IMR-90 (cell line): ENCODE measurements around the gene CCP110.

Experiments
- BHLHE40 ChIP-seq: fragments of 150-350 bp; IDR thresholded peaks from 2 replicates; pipeline ENCODE4 v1.6.1; 2016; ENCODE audit warnings: mild to moderate bottlenecking, low read depth, low read length
- MAFK ChIP-seq: IDR thresholded peaks from 2 replicates; pipeline ENCODE4 v1.6.1; 2012; ENCODE audit warnings: low read depth, low read length, improper control_type of control experiment
- MAZ ChIP-seq: IDR thresholded peaks from 2 replicates; pipeline ENCODE4 v1.6.1; 2012; ENCODE audit warnings: low read depth, mild to moderate bottlenecking, low read length, improper control_type of control experiment, moderate library complexity, borderline replicate concordance
- MXI1 ChIP-seq: IDR thresholded peaks from 2 replicates; pipeline ENCODE4 v1.6.1; 2012; ENCODE audit warnings: low read depth, mild to moderate bottlenecking, low read length, moderate library complexity, borderline replicate concordance
- POLR2A ChIP-seq: IDR thresholded peaks from 2 replicates; pipeline ENCODE4 v1.6.1; 2012; ENCODE audit warnings: mild to moderate bottlenecking, low read depth, low read length
- RAD21 ChIP-seq: IDR thresholded peaks from 2 replicates; pipeline ENCODE4 v1.6.1; 2012; ENCODE audit warnings: low read length, improper control_type of control experiment
- RCOR1 ChIP-seq: IDR thresholded peaks from 2 replicates; pipeline ENCODE4 v1.6.1; 2012; ENCODE audit warnings: mild to moderate bottlenecking, low read length, improper control_type of control experiment; ENCODE audit not compliant: insufficient replicate concordance
- RFX5 ChIP-seq: IDR thresholded peaks from 2 replicates; pipeline ENCODE4 v1.8.0; 2012; ENCODE audit warnings: low read depth, mild to moderate bottlenecking, low read length, moderate library complexity
- SMC3 ChIP-seq: fragments of 150-350 bp; IDR thresholded peaks from 2 replicates; pipeline ENCODE4 v1.6.1; 2016; ENCODE audit warnings: low read depth, mild to moderate bottlenecking, antibody characterized with exemption, low read length, moderate library complexity
- USF2 ChIP-seq: fragments of 150-350 bp; IDR thresholded peaks from 2 replicates; pipeline ENCODE4 v1.6.1; 2017; ENCODE audit warnings: mild to moderate bottlenecking, antibody characterized with exemption, low read length, low read depth
- TF ChIP-seq, protein P1 (sequence below): conservative IDR thresholded peaks from 2 replicates; pipeline ENCODE4 v1.5.1; 2012; ENCODE audit warnings: mild to moderate bottlenecking, low read depth, low read length, improper control_type of control experiment
- TF ChIP-seq, protein P2 (sequence below): fragments of 150-350 bp; IDR thresholded peaks from 2 replicates; pipeline ENCODE4 v1.6.1; 2016; ENCODE audit warnings: low read depth, mild to moderate bottlenecking, low read length, moderate library complexity, borderline replicate concordance

DNA sequence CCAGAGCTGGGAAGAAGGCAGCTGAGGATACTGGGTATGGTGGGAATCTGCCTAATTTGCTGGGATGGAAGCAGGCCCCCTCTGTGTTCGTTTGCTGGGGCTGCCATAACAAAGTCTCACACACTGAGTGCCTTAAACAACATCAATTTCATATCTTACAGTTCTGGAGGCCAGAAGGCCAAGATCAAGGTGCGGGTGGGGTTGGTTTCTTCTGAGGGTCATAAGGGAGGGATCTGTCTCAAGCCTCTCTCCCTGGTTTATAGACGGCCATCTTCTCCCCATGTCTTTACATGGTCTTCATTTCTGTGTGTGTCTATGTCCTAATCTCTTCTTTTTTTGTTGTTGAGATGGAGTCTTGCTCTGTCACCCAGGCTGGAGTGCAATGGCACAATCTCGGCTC, 37.7 kb upstream of the CCP110 start:
- no peak for TF ChIP-seq POLR2A
- TF ChIP-seq, protein P1, sequence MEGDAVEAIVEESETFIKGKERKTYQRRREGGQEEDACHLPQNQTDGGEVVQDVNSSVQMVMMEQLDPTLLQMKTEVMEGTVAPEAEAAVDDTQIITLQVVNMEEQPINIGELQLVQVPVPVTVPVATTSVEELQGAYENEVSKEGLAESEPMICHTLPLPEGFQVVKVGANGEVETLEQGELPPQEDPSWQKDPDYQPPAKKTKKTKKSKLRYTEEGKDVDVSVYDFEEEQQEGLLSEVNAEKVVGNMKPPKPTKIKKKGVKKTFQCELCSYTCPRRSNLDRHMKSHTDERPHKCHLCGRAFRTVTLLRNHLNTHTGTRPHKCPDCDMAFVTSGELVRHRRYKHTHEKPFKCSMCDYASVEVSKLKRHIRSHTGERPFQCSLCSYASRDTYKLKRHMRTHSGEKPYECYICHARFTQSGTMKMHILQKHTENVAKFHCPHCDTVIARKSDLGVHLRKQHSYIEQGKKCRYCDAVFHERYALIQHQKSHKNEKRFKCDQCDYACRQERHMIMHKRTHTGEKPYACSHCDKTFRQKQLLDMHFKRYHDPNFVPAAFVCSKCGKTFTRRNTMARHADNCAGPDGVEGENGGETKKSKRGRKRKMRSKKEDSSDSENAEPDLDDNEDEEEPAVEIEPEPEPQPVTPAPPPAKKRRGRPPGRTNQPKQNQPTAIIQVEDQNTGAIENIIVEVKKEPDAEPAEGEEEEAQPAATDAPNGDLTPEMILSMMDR = no peak
- no peak for TF ChIP-seq RFX5
- TF ChIP-seq RCOR1 = no peak
- TF ChIP-seq USF2 = no peak
- TF ChIP-seq MAFK = no peak
- no peak for TF ChIP-seq RAD21
- no peak for TF ChIP-seq SMC3
- TF ChIP-seq BHLHE40 = no peak
- no peak for TF ChIP-seq MXI1
- no peak for TF ChIP-seq MAZ
- TF ChIP-seq, protein P2, sequence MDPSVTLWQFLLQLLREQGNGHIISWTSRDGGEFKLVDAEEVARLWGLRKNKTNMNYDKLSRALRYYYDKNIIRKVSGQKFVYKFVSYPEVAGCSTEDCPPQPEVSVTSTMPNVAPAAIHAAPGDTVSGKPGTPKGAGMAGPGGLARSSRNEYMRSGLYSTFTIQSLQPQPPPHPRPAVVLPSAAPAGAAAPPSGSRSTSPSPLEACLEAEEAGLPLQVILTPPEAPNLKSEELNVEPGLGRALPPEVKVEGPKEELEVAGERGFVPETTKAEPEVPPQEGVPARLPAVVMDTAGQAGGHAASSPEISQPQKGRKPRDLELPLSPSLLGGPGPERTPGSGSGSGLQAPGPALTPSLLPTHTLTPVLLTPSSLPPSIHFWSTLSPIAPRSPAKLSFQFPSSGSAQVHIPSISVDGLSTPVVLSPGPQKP = no peak
